Astrocyte (in vitro differentiated cells and primary cell): ENCODE results near the gene ANKRD28. TPM values are rescaled to one million over a fixed set of nuclear protein-coding genes. Genes with fewer than 3 reads are reported as not detected.

Experiments
- DNase-seq: peaks from one replicate; pipeline ENCODE4 v3.0.0-alpha.2; 2010; ENCODE audit warnings: low read depth
- FAIRE-seq: peaks from 2 replicates; lab custom pipeline; 2011; peaks lifted over from hg19 to GRCh38; lab: Jason Lieb, UNC
- H2AFZ ChIP-seq: 2 replicates; pipeline ENCODE4 v1.6.0; 2012; ENCODE audit warnings: low read depth, low read length, inconsistent platforms
- H3K27ac ChIP-seq: 2 replicates; pipeline ENCODE4 v1.5.1; 2011; ENCODE audit warnings: low read depth, low read length, inconsistent platforms
- H3K27me3 ChIP-seq: 2 replicates; pipeline ENCODE4 v1.6.0; 2011; ENCODE audit warnings: low read length, inconsistent platforms; ENCODE audit not compliant: insufficient read depth
- H3K36me3 ChIP-seq: 2 replicates; pipeline ENCODE4 v1.5.1; 2011; ENCODE audit warnings: low read length, inconsistent platforms; ENCODE audit not compliant: insufficient read depth
- H3K4me1 ChIP-seq: 2 replicates; pipeline ENCODE4 v1.5.1; 2011; ENCODE audit warnings: low read length, inconsistent platforms; ENCODE audit not compliant: insufficient read depth
- H3K4me2 ChIP-seq: 2 replicates; pipeline ENCODE4 v1.6.0; 2012; ENCODE audit warnings: low read length, inconsistent platforms
- H3K4me3 ChIP-seq: 2 replicates; pipeline ENCODE4 v1.5.1; 2011; ENCODE audit warnings: low read depth, mild to moderate bottlenecking, low read length, inconsistent platforms; ENCODE audit not compliant: insufficient read depth
- H3K79me2 ChIP-seq: 2 replicates; pipeline ENCODE4 v1.6.0; 2012; ENCODE audit warnings: mild to moderate bottlenecking, low read length, inconsistent platforms; ENCODE audit not compliant: insufficient read depth
- H3K9ac ChIP-seq: 2 replicates; pipeline ENCODE4 v1.6.0; 2012; ENCODE audit warnings: mild to moderate bottlenecking, low read length, inconsistent platforms
- H3K9me3 ChIP-seq: 2 replicates; pipeline ENCODE4 v1.5.1; 2012; ENCODE audit warnings: low read depth, mild to moderate bottlenecking, low read length, inconsistent platforms; ENCODE audit not compliant: insufficient read depth
- H4K20me1 ChIP-seq: 2 replicates; pipeline ENCODE4 v1.6.0; 2012; ENCODE audit warnings: low read length, inconsistent platforms; ENCODE audit not compliant: insufficient read depth
- H3K27ac Mint-ChIP-seq: one replicate; pipeline ENCODE4 v1.8.0; 2021; ENCODE audit warnings: mild to moderate bottlenecking, mixed read lengths; ENCODE audit not compliant: unreplicated experiment
- H3K27me3 Mint-ChIP-seq: one replicate; pipeline ENCODE4 v1.8.0; 2021; ENCODE audit warnings: low read depth, mixed read lengths; ENCODE audit not compliant: unreplicated experiment
- H3K36me3 Mint-ChIP-seq: one replicate; pipeline ENCODE4 v1.8.0; 2021; ENCODE audit warnings: low read depth, mixed read lengths; ENCODE audit not compliant: unreplicated experiment
- H3K4me1 Mint-ChIP-seq: one replicate; pipeline ENCODE4 v1.8.0; 2021; ENCODE audit warnings: low read depth, mixed read lengths; ENCODE audit not compliant: unreplicated experiment
- H3K4me3 Mint-ChIP-seq: one replicate; pipeline ENCODE4 v1.8.0; 2021; ENCODE audit warnings: mild to moderate bottlenecking, moderate library complexity, mixed read lengths; ENCODE audit not compliant: unreplicated experiment
- H3K9me3 Mint-ChIP-seq: one replicate; pipeline ENCODE4 v1.8.0; 2021; ENCODE audit warnings: mild to moderate bottlenecking, mixed read lengths; ENCODE audit not compliant: unreplicated experiment
- CTCF ChIP-seq: IDR thresholded peaks from 2 replicates; pipeline ENCODE4 v1.5.1; 2011; ENCODE audit warnings: low read depth, mild to moderate bottlenecking, inconsistent platforms, low read length, moderate library complexity; ENCODE audit not compliant: insufficient read depth
- EZH2 ChIP-seq: IDR thresholded peaks from 2 replicates; pipeline ENCODE4 v1.6.1; 2012; ENCODE audit warnings: mild to moderate bottlenecking, low read length, inconsistent platforms; ENCODE audit not compliant: insufficient read depth
- total RNA-seq: library from RNA; stranded (reverse); gene quantifications from 2 replicates; pipeline ENCODE4 v1.2.1, GENCODE V29; 2021

The ANKRD28 gene
- total RNA-seq, 1 donor from 2014 or later: 61.3 TPM

DNA sequence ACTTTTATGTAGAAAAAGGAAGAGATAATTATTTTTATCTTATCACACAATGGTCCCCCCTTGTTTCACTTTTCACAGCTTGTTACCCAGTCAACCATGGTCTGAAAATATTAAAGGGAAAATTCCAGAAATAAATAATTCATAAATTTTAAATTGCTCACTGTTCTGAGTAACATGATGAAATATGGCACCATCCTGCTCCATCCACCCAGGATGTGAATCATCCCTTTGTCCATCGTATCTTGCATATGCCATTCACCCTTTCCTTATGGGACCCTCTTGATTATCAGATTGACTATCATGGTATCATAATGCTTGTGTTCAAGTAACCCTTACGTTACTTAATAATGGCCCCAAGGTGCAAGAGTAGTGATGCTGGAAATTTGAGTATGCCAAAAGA is 43.7 kb downstream of the ANKRD28 start:
- H3K4me1 Mint-ChIP-seq: no peaks in the 10 kb centered on the region
- peak; percentile 18 for DNase-seq
- H3K9ac ChIP-seq: no peak overlapping the region
- no peak overlapping the region for H3K4me2 ChIP-seq
- H3K36me3 ChIP-seq: peaks cover 17% of the 10 kb centered on the region
- H3K27me3 ChIP-seq: no peaks in the 10 kb centered on the region
- TF ChIP-seq EZH2 (no peak), CTCF (no peak)
- H2AFZ ChIP-seq: no peak overlapping the region
- H4K20me1 ChIP-seq: no peaks in the 10 kb centered on the region
- H3K4me3 ChIP-seq: no peak overlapping the region
- peaks cover 25% of the 10 kb centered on the region for H3K79me2 ChIP-seq
- H3K4me1 ChIP-seq: peaks cover 5% of the 10 kb centered on the region
- no peaks in the 10 kb centered on the region for H3K9me3 ChIP-seq
- FAIRE-seq: no peak
- peak overlapping the region; percentile 71 for H3K27ac Mint-ChIP-seq
- H3K4me3 Mint-ChIP-seq: no peak overlapping the region
- H3K36me3 Mint-ChIP-seq: peaks cover 17% of the 10 kb centered on the region
- H3K27me3 Mint-ChIP-seq: no peaks in the 10 kb centered on the region
- peaks cover 3% of the 10 kb centered on the region for H3K9me3 Mint-ChIP-seq
- H3K27ac ChIP-seq: peak overlapping the region; percentile 20

DNA sequence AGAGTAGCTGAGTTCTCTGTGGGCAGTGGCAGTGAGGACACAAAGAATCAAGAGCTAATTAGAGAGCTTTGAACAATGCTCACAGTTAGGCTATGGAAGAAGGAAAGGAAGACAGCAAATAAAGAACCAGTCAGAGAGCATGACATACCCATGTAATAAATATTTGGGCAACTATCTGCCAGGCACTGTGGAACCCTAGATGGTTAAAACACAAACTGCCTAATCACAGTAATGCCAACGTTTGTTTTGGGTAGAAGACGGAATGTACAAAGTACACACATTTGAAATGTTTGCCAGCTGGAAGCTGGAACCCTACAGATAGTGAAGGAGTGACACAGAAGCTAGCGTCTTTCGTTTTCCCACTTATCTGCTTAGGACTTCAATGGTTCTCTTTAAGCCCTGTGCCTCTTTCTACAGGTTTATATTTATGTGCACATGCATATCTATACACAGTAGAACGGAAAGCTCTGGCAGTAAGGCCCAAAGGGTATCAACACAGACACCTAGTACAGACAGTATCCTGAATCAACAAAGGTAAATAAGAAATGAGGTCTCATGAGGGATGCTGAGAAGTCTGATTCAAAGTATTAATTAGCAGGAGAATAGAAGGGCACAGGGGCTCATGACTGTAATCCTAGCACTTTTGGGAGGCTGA is 44.6 kb downstream of the ANKRD28 start:
- no peak overlapping the region for H3K27ac Mint-ChIP-seq
- peaks cover 3% of the 10 kb centered on the region for H3K9me3 Mint-ChIP-seq
- H3K36me3 Mint-ChIP-seq: peaks cover 20% of the 10 kb centered on the region
- TF ChIP-seq EZH2 (no peak), CTCF (no peak)
- H3K4me3 Mint-ChIP-seq: no peak overlapping the region
- H3K9me3 ChIP-seq: no peaks in the 10 kb centered on the region
- FAIRE-seq (no peak), DNase-seq (no peak)
- H3K27ac ChIP-seq: no peak overlapping the region
- H3K36me3 ChIP-seq: peaks cover 12% of the 10 kb centered on the region
- no peaks in the 10 kb centered on the region for H3K4me1 Mint-ChIP-seq
- H3K79me2 ChIP-seq: peaks cover 25% of the 10 kb centered on the region
- no peak overlapping the region for H3K4me2 ChIP-seq
- H2AFZ ChIP-seq: no peak overlapping the region
- no peak overlapping the region for H3K4me3 ChIP-seq
- peaks cover 5% of the 10 kb centered on the region for H3K4me1 ChIP-seq
- no peaks in the 10 kb centered on the region for H3K27me3 ChIP-seq
- no peaks in the 10 kb centered on the region for H4K20me1 ChIP-seq
- no peak overlapping the region for H3K9ac ChIP-seq
- no peaks in the 10 kb centered on the region for H3K27me3 Mint-ChIP-seq

DNA sequence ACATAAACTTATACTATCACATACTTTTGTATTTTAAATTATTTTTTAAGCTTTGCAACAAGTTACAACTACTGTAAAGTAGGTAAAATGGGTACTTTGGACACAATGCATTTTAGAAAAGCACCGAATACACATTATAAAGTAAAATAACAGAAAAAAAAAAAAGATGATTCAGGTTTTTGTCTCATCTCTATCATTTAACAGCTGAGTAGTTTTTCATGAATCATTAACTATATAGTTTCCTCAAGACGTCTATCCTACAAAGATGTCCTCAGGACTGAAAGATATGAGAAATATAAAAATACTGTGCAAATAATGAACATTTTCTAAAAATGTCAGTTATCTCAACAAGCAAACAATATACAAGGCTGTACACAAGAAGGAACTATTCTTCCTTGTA is 46.9 kb downstream of the ANKRD28 start:
- Histone ChIP-seq H3K9ac (no peak overlapping the region), H3K27ac (no peak overlapping the region), H4K20me1 (no peaks in the 10 kb centered on the region), H3K9me3 (no peaks in the 10 kb centered on the region), H3K4me3 (no peak overlapping the region), H3K4me1 (peaks cover 5% of the 10 kb centered on the region), H3K36me3 (peaks cover 12% of the 10 kb centered on the region), H3K79me2 (peaks cover 19% of the 10 kb centered on the region), H2AFZ (no peak overlapping the region), H3K27me3 (no peaks in the 10 kb centered on the region), H3K4me2 (no peak overlapping the region)
- H3K27me3 Mint-ChIP-seq: no peaks in the 10 kb centered on the region
- H3K4me3 Mint-ChIP-seq: no peak overlapping the region
- H3K27ac Mint-ChIP-seq: no peak overlapping the region
- DNase-seq: no peak
- no peaks in the 10 kb centered on the region for H3K9me3 Mint-ChIP-seq
- TF ChIP-seq EZH2 (no peak), CTCF (no peak)
- peaks cover 31% of the 10 kb centered on the region for H3K36me3 Mint-ChIP-seq
- no peaks in the 10 kb centered on the region for H3K4me1 Mint-ChIP-seq
- FAIRE-seq: no peak
